HG03066 (cell line): ENCODE results near the gene MEIS2.

Experiments used
- ATAC-seq: cut with Tn5 transposase; IDR thresholded peaks from one replicate; pipeline ENCODE4 v1.9.1; 2021; ENCODE audit warnings: low read depth; ENCODE audit not compliant: unreplicated experiment

MEIS2 gene

GRCh38 chr15:37079726-37080125 is 20.6 kb downstream of the MEIS2 start:
- no peak for ATAC-seq

- ATAC-seq: no peak
Observed at GRCh38 chr15:37078566-37078965, 21.8 kb downstream of the MEIS2 start.

- ATAC-seq: no peak
Observed at GRCh38 chr15:37077623-37078351, 22.6 kb downstream of the MEIS2 start.

- ATAC-seq: no peak
Observed at GRCh38 chr15:37076543-37076942, 23.8 kb downstream of the MEIS2 start.

GRCh38 chr15:37075777-37076176 is 24.6 kb downstream of the MEIS2 start:
- ATAC-seq: no peak

- ATAC-seq: no peak
Observed at GRCh38 chr15:37072181-37072580, 28.2 kb downstream of the MEIS2 start.

GRCh38 chr15:37071134-37071533 is 29.2 kb downstream of the MEIS2 start:
- no peak for ATAC-seq

GRCh38 chr15:37070686-37071085 is 29.7 kb downstream of the MEIS2 start:
- no peak for ATAC-seq

- no peak for ATAC-seq
Observed at GRCh38 chr15:37061996-37062395, 38.4 kb downstream of the MEIS2 start.

- ATAC-seq: no peak
Observed at GRCh38 chr15:37059086-37059485, 41.3 kb downstream of the MEIS2 start.

GRCh38 chr15:37058316-37058985 is 41.9 kb downstream of the MEIS2 start:
- no peak for ATAC-seq

- no peak for ATAC-seq
Observed at GRCh38 chr15:37057831-37058230, 42.5 kb downstream of the MEIS2 start.

- ATAC-seq: no peak
Observed at GRCh38 chr15:37057256-37057655, 43.1 kb downstream of the MEIS2 start.

- ATAC-seq: no peak
Observed at GRCh38 chr15:37056177-37057121, 43.9 kb downstream of the MEIS2 start.

GRCh38 chr15:37055481-37055880 is 44.9 kb downstream of the MEIS2 start:
- no peak for ATAC-seq

- no peak for ATAC-seq
Observed at GRCh38 chr15:37054336-37054735, 46.0 kb downstream of the MEIS2 start.

GRCh38 chr15:37053166-37053565 is 47.2 kb downstream of the MEIS2 start:
- no peak for ATAC-seq

GRCh38 chr15:37050345-37050744 is 50.0 kb downstream of the MEIS2 start:
- ATAC-seq: no peak

GRCh38 chr15:37046876-37047614 is 53.3 kb downstream of the MEIS2 start:
- no peak for ATAC-seq
